Measurements from ENCODE around the gene LAMC3. TPM values are rescaled to one million over a fixed set of nuclear protein-coding genes. Genes with fewer than 3 reads are reported as not detected.

Gene LAMC3
- total RNA-seq, 4 donors from 2014 or later, result 0.06 to 0.50 (median 0.34) TPM; not detected in 1

DNA sequence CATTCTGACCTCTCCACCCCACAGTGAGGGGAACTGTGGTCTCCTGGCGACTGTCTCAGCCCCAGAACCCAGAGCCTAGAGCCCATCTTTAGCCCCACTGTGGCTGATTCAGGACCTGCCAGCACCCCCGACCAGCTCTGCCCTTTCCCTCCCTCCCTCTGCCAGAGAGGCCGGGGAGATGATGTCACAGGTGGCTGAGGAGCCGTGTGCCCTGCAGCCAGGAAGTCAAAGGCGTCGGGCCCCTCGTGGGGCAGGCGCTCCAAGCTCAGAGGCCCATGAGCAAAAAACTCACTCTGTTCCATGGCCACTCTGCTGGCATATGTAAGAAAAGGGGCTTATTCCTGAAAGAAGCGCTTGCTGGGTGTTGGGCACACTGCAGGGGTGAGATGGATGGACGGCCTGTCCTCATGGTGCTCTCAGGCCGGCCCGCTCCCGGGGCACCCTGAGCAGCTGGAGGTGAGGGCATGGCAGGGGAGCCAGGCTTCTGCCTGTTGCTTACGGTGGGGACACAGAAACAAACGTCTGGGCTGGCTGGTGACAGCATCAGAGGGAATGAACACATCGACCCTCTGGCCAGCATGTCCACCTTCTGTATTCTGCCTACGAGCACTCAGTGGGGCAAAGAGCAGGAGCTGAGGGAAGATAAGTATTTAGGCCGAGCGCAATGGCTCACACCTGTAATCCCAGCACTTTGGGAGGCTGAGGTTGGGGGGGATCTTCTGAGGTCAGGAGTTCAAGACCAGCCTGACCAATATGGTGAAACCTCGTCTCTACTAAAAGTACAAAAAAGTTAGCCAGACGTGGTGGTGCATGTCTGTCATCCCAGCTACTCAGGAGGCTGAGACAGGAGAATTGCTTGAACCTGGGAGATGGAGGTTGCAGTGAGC is 41.1 kb downstream of the LAMC3 start:
- H3K27me3 ChIP-seq, result peaks cover 0 to 22% (median 0%) of the 10 kb centered on the region in 4 donors
- H3K27ac ChIP-seq (replicated peaks in 1 of 4), result no peak overlapping the region
- TF ChIP-seq, protein P1, sequence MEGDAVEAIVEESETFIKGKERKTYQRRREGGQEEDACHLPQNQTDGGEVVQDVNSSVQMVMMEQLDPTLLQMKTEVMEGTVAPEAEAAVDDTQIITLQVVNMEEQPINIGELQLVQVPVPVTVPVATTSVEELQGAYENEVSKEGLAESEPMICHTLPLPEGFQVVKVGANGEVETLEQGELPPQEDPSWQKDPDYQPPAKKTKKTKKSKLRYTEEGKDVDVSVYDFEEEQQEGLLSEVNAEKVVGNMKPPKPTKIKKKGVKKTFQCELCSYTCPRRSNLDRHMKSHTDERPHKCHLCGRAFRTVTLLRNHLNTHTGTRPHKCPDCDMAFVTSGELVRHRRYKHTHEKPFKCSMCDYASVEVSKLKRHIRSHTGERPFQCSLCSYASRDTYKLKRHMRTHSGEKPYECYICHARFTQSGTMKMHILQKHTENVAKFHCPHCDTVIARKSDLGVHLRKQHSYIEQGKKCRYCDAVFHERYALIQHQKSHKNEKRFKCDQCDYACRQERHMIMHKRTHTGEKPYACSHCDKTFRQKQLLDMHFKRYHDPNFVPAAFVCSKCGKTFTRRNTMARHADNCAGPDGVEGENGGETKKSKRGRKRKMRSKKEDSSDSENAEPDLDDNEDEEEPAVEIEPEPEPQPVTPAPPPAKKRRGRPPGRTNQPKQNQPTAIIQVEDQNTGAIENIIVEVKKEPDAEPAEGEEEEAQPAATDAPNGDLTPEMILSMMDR (IDR thresholded peaks at IDR 0.05), result no peak
- TF ChIP-seq EP300 (IDR thresholded peaks at IDR 0.05), result no peak
- no peak for TF ChIP-seq POLR2A (IDR thresholded peaks at IDR 0.05; ENCODE audit: low read depth)
- no peak for TF ChIP-seq POLR2AphosphoS5 (IDR thresholded peaks at IDR 0.05)
- intact Hi-C loops (cut with DNase I), result loop anchor here (5.0 to 10.0 kb wide), 2 partner anchors 155 to 183 kb away; partner anchors contain the start of gene QRFP
- no peak overlapping the region for H3K4me3 ChIP-seq
- WGBS, result 70% methylated on average over 21 of the region's 21 CpGs
- DNase-seq (ENCODE audit: extremely low spot score), result no peak
- H3K4me1 ChIP-seq, result peaks cover 0 to 8% (median 6%) of the 10 kb centered on the region in 4 donors
- no peaks in the 10 kb centered on the region for H3K36me3 ChIP-seq
- H3K9me3 ChIP-seq, result no peaks in the 10 kb centered on the region

DNA sequence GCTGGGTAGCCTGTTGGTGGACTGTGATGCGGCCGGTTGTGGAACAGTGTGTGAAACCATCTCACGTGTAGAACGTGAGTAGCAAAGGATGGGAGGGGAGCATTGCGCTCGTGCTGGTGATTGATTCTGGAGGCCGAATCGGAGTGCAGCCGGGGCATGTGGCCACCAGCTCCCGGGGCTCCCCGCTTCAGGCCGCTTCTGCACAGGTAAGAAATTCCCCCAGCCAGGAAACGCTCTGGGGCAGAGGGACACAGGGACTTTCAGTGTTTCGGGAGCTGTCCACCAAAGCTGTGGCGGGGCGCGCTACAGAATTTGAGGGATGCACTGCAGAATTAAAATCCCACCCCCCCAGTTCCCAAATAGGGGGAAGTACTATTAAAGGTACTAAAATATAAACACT is 41.9 kb downstream of the LAMC3 start:
- Histone ChIP-seq H3K36me3 (no peaks in the 10 kb centered on the region), H3K9me3 (no peaks in the 10 kb centered on the region), H3K27me3 (peaks cover 0 to 22% (median 0%) of the 10 kb centered on the region in 4 donors), H3K4me1 (peaks cover 0 to 8% (median 6%) of the 10 kb centered on the region in 4 donors), H3K27ac (replicated peaks in 1 of 4) (no peak overlapping the region), H3K4me3 (no peak overlapping the region)
- TF ChIP-seq, protein P1 (IDR thresholded peaks at IDR 0.05), result no peak
- TF ChIP-seq POLR2AphosphoS5 (IDR thresholded peaks at IDR 0.05) (no peak), EP300 (IDR thresholded peaks at IDR 0.05) (no peak), POLR2A (IDR thresholded peaks at IDR 0.05; ENCODE audit: low read depth) (no peak)
- no peak for DNase-seq (ENCODE audit: extremely low spot score)
- intact Hi-C loops (cut with DNase I), result no loop called here
- WGBS, result 85% methylated on average over 17 of the region's 17 CpGs

DNA sequence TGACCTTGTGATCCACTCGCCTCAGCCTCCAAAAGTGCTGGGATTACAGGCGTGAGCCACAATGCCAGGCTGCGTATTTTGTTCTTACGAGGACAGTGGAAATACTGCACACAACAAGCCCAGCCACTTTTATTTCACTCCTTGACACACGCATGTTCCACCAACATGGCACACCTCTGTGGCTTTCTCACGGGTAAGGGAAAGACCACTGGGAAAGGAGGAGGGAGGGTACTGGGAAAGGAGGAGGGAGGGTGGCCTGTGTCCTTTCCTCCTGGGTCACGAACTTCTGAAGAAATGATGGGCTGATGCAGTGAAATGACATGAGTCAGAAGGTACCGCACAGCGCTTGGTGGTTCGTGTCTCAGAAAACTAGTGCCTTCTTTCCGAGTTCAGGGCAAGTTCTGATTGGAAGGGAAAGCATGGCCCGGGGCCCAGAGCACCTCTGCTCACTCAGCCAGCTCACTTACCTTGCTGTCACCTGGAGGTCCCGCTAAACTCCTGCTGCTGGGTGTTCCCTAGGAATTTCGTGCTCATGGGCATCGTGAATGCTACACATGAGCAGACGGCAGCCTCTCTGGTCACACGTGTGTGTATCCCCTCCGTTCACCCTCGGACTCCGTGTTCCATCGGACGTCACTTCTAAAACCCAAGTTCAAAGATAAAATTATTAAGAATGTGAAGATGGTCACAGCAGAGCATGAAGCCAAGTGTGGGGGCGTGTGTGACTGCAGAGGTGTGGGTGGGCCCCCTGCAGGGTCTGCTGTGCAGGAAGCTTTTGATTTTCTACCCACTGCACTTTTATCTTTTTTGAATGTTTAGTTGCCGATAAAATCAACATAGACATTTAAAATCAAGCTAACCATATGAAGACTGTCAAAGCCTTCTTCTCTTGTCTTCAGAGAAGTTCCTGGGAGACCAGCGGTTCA is 42.9 kb downstream of the LAMC3 start:
- DNase-seq (ENCODE audit: extremely low spot score), result no peak
- Histone ChIP-seq H3K36me3 (no peaks in the 10 kb centered on the region), H3K27me3 (peaks cover 0 to 27% (median 0%) of the 10 kb centered on the region in 4 donors), H3K9me3 (no peaks in the 10 kb centered on the region), H3K27ac (replicated peaks in 1 of 4) (no peak overlapping the region), H3K4me3 (no peak overlapping the region), H3K4me1 (peaks cover 0 to 1% (median under 1%) of the 10 kb centered on the region in 4 donors)
- 82% methylated on average over 25 of the region's 25 CpGs for WGBS
- TF ChIP-seq POLR2AphosphoS5 (IDR thresholded peaks at IDR 0.05) (no peak), POLR2A (IDR thresholded peaks at IDR 0.05; ENCODE audit: low read depth) (no peak), EP300 (IDR thresholded peaks at IDR 0.05) (no peak)
- TF ChIP-seq, protein P1 (IDR thresholded peaks at IDR 0.05), result no peak
- intact Hi-C loops (cut with DNase I), result no loop called here

DNA sequence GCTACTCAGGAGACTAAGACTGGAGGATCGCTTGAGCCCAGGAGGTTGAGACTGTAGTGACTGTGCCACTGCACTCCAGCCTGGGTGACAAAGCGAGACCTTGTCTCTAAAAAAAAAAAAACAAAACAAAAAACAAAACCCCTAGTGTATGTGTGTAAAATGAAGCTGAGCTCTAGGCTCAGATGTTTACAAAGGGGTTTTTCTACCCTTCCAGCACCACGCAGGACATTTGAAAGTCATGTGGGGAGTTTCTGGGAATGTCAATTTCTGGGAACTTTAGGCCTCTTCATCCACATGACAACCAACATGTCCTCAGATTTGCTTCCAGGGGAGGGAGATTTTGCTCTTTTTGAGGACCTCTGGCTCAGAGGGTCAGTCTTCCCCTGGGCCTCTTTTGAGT is 44.9 kb downstream of the LAMC3 start:
- WGBS, result 88% methylated on average over 3 of the region's 3 CpGs
- TF ChIP-seq EP300 (IDR thresholded peaks at IDR 0.05), result no peak
- TF ChIP-seq POLR2A (IDR thresholded peaks at IDR 0.05; ENCODE audit: low read depth), result no peak
- TF ChIP-seq POLR2AphosphoS5 (IDR thresholded peaks at IDR 0.05), result no peak
- TF ChIP-seq, protein P1 (IDR thresholded peaks at IDR 0.05), result no peak
- Histone ChIP-seq H3K4me3 (no peak overlapping the region), H3K27me3 (peaks cover 0 to 28% (median 0%) of the 10 kb centered on the region in 4 donors), H3K4me1 (no peaks in the 10 kb centered on the region), H3K36me3 (no peaks in the 10 kb centered on the region), H3K27ac (replicated peaks in 1 of 4) (no peak overlapping the region), H3K9me3 (no peaks in the 10 kb centered on the region)
- DNase-seq (ENCODE audit: extremely low spot score), result no peak
- intact Hi-C loops (cut with DNase I), result no loop called here
